Subcutaneous adipose tissue (tissue), 4 donors: ENCODE measurements around the gene SEZ6. TPM values are rescaled to one million over a fixed set of nuclear protein-coding genes. Genes with fewer than 3 reads are reported as not detected.

Source experiments
- CTCF ChIP-seq: fragments of 450-650 bp; IDR thresholded peaks from one replicate; pipeline ENCODE4 v1.5.1; 2016; ENCODE audit warnings: low read depth, mild to moderate bottlenecking, control low read depth, antibody characterized with exemption, moderate library complexity
- total RNA-seq, 4 donors: library from RNA; depleted of rRNA; stranded (reverse); fragments of >200 nt; gene quantifications; one replicate each; pipeline ENCODE4 v1.1.0, GENCODE V29; 2016

The SEZ6 gene
- total RNA-seq, 4 donors from 2014 or later: not detected

- no peak for TF ChIP-seq CTCF
Measured at GRCh38 chr17:29041091-29041490, 35.3 kb upstream of the SEZ6 start.

GRCh38 chr17:29039764-29040598 is 34.1 kb upstream of the SEZ6 start:
- TF ChIP-seq CTCF: no peak

- TF ChIP-seq CTCF: no peak
Measured at GRCh38 chr17:29038085-29038795, 32.4 kb upstream of the SEZ6 start.

- TF ChIP-seq CTCF: no peak
Measured at GRCh38 chr17:29037739-29038084, 31.9 kb upstream of the SEZ6 start.

GRCh38 chr17:29036584-29036983 is 30.8 kb upstream of the SEZ6 start:
- TF ChIP-seq CTCF: no peak

GRCh38 chr17:29034510-29034909 is 28.7 kb upstream of the SEZ6 start:
- no peak for TF ChIP-seq CTCF

- TF ChIP-seq CTCF: no peak
Measured at GRCh38 chr17:29032857-29033197, 27.0 kb upstream of the SEZ6 start.
